Right kidney (tissue), 1 donor: ENCODE data around the gene ZBED5.
"Not testable (repeated sequence)": the region's sequence is repeated elsewhere in the genome, so short reads cannot be mapped to it uniquely, and the experiment has no call there.

Experiments
- DNase-seq: peaks from one replicate; pipeline ENCODE4 v3.0.0-alpha.2; 2016

ZBED5 gene

DNA sequence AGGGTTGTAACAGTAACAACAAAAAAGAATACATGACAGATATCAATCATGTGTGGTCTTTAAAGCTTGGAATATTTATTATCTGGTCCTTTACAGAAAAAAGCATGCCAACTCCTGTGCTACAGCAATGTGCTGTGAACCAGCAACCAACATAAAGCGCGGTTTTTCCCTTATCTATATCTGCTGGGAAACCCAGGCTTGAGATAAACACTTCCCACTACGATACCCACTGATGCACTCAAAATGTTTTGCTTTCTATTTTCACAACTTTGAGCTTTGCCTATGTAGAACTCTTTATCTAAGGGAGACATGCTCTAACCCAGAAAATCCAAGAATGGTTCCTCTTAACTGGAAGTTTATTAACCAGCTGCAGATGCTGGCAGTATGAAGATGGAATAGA, 19.0 kb downstream of the ZBED5 start:
- DNase-seq, result no peak

DNA sequence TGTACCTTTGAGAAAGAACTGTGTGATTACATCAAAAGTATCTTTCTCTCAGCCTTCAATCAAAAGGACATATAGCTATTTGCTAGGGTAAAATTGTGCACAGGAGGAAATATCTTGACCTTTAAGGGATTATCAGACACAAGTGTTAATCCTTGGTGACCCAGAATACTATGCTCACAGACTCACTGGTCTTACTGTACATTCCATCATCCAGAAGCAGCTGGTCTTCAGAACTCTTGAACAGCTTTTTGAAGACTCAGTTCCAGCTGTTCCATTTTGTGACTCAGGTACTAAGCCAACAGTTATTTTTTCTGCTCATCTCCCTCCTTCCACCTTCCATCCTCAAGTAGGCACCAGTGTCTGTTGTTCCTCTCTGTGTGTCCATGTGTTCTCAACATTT, 19.8 kb downstream of the ZBED5 start:
- DNase-seq, result no peak

DNA sequence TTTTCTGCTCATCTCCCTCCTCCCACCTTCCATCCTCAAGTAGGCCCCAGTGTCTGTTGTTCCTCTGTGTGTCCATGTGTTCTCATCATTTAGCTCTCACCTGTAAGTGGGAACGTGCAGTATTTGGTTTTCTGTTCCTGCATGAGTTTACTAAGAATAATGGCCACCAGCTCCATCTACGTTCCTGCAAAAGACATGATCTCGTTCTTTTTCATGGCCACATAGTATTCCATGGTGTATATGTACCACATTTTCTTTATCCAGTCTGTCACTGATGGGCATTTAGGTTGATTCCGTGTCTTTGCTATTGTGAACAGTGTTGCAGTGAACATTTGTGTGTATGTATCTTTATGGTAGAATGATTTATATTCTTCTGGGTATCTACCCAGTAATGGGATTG, 21.0 kb downstream of the ZBED5 start:
- DNase-seq, result not testable (repeated sequence)

DNA sequence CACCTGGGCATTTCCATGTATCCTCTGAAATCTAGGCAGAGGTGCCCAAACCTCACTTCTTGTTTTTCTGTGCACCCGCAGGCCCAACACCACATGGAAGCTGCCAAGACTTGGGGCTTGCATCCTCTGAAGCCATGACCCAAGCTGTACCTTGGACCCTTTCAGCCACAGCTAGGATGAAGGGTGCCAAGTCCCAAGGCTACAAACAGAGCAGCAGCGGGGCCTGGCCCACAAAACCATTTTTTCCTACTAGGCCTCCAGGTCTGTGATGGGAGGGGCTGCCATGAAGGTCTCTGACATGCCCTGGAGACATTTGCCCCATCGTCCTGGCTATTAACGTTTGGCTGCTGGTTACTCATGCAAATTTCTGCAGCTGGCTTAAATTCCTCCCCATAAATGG, 28.7 kb downstream of the ZBED5 start:
- DNase-seq, result no peak

DNA sequence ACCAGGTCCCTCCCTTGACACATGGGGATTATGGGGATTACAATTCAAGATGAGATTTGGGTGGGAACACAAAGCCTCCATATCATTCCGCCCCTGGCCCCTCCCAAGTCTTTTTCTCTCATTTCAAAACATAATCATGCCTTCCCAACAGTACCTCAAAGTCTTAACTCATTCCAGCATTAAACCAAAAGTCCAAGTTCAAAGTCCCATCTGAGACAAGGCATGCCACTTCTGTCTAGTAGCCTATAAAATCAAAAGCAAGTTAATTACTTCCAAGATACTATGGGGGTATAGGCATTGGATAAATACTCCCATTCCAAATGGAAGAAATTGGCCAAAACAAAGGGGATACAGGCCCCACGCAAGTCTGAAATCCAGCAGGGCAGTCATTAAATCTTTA, 29.5 kb downstream of the ZBED5 start:
- DNase-seq, result no peak

DNA sequence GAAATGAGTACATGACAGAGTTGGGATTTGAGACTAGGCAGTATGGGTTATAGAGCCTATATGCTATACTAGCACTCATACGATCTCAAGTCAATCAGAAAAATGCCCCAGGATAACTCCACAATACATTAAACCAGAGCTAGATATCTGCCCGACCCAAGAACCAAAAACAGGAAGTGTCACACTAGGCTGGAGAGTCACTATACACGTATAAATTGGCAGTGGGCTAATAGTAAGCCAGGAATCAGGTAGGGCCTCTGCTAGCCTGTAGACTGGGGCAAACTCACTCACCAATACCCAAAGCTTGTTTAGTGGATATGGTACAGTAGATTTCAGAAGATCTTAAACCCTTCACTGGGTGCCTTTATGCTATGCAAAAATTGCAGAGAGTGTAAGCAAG, 33.0 kb downstream of the ZBED5 start:
- DNase-seq, result no peak

DNA sequence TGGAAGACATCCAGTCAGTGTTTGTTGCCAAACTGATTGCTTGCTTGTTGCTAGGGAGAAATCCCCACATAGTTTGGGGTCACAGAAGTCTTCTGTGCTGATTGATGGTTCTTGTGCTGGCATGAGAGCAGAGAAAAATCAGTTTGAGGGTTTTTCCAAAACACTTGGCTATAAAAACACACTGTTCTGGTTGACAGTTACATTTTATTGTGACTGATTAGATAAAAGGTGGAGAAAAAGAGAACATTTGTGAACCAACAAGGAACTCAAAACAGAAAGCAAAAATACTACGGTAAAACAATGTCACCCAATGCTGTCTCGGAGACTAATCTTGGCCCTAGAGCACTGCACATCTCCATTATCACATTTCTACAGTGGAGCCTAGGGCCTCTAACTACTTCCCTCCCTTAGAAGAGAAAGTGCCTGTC, 34.7 kb downstream of the ZBED5 start:
- no peak for DNase-seq

DNA sequence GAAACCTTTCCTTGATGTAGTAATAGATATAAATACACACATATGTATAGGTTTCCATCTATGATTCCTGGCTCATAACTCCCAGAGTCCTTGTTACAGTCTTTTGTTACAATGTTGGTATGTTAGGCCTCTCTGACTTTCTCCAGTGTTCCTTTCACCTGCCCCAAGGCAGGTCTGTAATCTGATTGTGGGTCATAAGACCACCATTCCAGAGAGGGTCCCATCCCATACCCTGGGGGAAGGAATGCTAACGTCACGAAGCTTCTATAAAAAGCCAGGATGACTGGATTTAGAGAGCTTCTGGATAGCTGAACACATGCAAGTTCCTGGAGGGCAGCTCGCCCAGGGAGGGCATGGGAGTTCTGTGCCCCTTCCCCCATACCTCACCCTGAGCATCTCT, 35.4 kb downstream of the ZBED5 start:
- not testable (repeated sequence) for DNase-seq

DNA sequence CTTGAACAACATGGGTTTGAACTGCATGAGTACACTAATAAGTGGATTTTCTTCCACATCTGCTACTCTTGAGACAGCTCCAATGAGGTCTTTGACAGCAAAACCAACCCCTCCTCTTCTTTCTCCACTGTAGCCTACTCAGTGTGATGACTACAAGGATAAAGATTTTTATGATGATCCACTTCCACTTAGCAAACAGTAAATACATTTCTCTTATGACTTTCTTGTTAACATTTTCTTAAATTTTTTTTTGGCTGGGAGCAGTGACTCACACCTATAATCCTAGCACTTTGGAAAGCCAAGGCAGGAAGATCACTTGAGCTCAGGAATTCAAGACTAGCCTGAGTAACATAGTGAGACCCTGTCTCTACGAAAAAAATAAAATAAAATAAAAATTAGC, 39.3 kb downstream of the ZBED5 start:
- no peak for DNase-seq

DNA sequence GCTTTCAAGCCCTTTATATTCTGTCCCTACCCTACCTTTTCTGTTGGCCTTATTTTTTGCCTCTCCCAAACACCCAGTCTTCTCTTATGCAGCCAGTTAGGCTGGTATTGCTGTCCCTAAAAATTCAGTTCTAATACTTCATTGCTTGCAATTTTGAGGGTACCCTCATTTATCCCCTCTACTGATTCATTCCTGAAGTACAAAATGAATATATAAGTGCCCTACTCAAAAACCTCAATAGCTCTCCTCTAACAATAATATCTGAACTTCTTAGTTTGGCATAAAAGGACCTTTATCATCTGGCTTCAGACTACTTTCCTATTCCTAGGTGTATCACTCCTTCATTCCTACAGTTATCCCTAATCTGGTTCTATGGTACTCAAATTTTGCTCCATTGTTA, 43.9 kb downstream of the ZBED5 start:
- no peak for DNase-seq

DNA sequence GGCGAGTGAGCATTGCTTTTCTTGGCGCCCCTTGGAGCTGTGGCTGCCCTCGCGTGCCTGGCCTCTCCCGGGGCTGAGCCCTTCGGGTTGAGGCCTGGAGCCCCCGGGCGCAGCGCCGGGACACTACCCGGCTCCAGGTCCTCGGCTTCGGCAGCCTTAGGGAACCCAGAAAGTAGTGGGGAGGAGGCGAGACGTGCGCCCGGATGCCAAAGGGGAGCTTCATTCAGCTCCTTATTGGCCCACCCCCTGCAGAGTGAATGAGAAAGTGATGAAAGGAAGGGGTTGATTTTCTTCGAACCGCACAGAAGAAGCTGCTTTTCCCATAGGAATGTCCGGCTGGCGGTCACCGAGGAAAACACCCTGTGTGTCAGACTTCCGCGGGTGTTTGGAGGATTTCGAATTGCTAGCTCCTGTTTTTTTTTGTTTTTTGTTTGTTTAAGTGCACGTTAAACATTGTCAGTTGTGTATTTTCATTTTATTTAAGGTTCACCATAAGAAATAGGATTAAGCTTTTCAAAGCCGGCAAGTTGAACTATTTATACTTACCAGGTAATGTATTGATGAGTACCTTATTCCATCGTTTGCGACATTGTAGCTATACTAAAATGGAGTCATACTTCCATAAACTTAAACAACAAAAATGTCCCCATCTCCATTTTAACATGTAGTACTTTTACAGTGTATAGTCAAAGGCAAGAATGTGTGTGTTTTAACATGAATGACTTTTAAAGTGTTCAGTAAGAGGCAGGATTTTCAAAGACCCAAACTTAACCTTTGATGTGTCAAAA, 48.3 kb downstream of the ZBED5 start:
- DNase-seq, result no peak

DNA sequence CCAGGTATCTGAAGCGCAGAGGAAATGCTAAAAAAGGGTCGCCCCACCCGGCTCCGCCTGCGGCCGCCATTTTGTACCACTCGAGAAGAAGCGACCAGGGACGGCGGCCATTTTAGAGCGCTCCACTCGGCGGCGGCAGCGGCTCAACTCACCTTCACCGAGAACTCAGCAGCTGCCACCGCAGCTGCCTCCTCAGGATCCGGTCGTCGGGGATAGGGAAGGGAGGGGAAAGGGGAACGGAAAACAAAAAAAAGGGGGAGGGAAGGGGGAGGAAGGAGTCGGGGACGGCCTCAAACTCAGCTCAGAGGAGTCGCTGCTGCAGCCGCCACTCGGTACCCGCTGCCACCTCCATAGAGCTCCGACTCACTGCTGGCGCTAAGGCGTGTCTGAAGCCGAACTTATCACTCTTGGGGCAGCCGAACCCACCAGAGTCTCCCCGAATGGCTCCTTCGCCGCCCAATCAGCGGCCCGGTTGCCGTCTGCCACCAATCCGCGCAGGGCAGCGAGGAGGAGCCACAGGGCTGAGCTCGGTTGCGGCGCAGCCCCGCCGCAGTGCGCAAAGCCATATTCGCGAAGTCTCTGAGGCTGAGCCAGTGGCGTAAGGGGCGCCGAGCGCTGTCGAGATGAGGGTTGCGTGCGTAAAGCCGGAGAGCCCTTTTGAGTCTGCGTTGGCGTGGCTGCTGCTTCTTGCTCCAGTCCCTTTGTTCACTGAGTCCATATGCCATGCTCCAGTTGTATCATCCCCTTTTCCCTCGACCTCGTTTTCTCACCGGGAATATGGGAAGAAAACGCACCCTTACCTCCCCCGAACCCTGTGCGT, 49.1 kb downstream of the ZBED5 start, which contains the start of gene EIF4G2:
Gene EIF4G2 (minus strand): TSS at position 374 of the 820 bp plus-strand sequence.
- peak; percentile 97 for DNase-seq

DNA sequence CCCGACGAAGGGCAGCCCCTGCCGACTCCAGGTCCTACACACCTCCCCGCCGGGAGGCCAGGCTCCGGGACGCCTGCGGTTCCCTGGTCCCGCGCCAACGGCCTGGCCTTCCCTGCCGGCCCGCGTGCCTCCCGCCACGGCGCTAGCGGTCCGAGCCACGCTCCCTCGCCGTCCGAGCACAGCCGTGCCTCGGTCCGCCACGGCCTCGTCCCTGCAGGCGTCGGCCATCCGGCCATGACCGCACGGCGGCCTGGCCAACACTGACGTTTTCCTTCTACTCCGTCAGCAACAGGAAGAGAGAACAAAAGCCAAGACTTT, 49.7 kb downstream of the ZBED5 start:
- no peak for DNase-seq

DNA sequence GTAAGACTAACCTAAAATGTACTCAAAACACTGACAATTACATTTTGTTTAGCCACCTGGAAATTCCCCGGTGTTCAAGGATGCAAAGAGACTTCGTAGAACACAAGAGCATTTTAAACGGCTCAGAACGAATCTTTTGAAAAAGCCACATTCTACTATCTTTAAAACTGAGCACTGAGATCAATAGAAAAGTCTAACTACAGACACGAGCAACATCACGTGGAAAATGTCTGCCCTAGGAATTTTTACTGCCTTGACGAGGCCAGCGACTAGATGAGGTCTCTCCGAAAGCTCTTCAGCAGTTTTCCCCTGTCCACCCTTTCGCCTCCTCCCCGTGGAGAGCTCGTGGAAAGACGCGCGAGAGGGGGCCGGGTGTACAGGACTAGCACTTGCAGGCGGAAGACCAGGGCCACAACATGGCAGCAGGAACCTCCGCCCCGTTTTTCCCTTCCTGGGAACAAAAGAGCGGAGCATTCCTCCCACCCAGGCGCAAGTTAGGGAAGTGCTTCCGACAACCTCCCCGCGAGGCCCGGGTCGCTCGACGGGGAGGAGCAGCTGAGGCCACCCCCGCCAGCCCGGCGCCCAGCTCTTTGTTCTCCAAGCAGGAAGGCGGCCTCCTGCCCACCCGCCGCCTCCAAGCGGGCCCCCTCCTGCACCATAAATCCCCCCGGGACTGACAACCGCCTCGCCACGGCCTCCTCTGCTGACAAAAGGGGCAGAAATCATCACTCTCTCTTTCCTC, 50.2 kb downstream of the ZBED5 start:
- DNase-seq, result peak; percentile 83

DNA sequence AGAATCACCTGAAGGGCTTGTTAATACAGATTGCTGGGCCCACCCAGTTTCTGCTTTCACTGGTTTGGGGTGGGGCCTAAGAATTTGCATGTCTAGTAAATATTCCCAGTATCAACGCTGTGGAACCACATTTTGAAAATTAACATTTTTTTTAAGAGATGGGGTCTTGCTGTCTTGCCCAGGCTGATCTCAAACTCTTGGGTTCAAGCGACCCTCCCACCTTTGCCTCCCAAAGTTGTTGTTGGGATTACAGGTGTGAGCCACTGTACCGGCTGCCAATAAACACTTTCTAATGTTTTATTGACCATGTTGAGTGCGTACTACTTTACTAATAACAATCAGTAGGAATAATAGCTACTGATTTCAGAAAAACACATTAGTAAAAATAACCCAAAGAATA, 51.6 kb downstream of the ZBED5 start:
- DNase-seq, result no peak

DNA sequence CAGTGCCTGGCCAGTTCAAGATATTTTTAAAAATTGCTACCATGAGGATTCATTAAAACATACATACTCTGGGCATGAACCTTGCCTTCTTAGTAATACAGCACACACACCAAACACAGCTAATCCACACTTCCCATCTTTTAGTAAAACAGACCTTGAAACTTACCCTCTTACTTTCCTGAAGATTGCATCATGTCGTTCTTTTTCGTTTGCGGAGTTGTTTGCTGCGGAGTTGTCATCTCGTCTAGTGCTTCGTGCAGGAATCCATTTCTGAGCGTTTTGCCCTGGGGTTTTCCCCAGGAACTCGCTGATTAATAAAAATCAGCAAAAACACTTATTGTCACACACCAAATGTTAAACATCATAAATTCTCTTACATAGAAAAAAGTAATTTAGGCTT, 52.1 kb downstream of the ZBED5 start:
- no peak for DNase-seq

DNA sequence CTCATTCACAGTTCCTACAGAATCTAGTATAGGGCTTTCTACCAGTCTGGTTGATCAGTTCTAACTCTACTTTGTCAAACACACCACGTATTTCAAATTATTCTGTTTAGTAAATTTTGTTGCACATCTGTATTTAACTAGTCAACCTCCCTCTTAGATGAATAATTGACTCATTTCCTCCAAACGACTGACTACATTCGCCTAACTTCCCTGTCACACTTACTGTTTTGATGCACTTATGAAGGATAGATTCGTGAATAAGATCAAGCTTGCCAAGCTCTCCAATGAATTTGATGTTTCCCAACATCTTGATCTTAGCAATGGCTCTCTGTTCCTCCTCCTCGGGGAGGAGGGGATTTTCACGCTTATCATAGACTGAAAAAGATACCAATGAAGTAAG, 54.2 kb downstream of the ZBED5 start:
- no peak for DNase-seq
